GM06990 (cell line): ENCODE data around the gene CPA1.

Experiments used
- DNase-seq: peaks from one replicate; pipeline ENCODE4 v3.0.0-alpha.2; 2011; ENCODE audit not compliant: insufficient read length; ENCODE audit errors: extremely low read depth
- H3K27me3 ChIP-seq: replicated peaks from 2 replicates; pipeline ENCODE4 v1.6.0; 2011; ENCODE audit warnings: low read length; ENCODE audit not compliant: control insufficient read depth, insufficient read depth
- H3K36me3 ChIP-seq: 2 replicates; pipeline ENCODE4 v1.5.1; 2011; ENCODE audit warnings: low read length; ENCODE audit not compliant: control insufficient read depth, insufficient read depth
- H3K4me3 ChIP-seq: replicated peaks from 2 replicates; pipeline ENCODE4 v1.5.1; 2011; ENCODE audit warnings: low read depth, mild to moderate bottlenecking, control low read depth, low read length
- CTCF ChIP-seq: IDR thresholded peaks from 2 replicates; pipeline ENCODE4 v1.5.1; 2011; ENCODE audit warnings: low read length, control low read depth, mild to moderate bottlenecking, inconsistent platforms; ENCODE audit not compliant: insufficient read depth, poor library complexity, severe bottlenecking

Gene CPA1

GRCh38 chr7:130338233-130338632 lies 42.1 kb upstream of the CPA1 start:
- DNase-seq: no peak
- Histone ChIP-seq H3K4me3 (no peak overlapping the region), H3K27me3 (no peaks in the 10 kb centered on the region), H3K36me3 (no peaks in the 10 kb centered on the region)
- TF ChIP-seq CTCF: no peak

DNA sequence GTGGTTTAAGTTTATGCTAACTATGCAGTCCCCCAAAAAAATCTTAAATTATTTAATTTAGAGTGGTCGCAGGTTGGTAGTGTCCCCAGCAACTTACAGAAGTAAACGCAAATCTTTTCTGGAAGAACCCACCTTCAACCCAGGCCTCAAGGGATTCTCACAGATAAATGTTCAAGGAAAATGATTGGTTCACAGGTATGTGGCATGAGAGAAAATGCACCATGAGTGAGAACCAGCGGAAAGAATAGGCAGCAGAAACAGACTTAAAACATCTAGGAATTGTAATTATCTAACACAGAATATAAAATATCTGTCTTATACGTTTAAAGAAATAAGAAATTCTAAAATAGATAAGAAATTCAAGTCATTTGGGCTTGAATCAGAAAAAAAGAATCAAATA lies 38.4 kb upstream of the CPA1 start:
- no peak for TF ChIP-seq CTCF
- Histone ChIP-seq H3K27me3 (no peaks in the 10 kb centered on the region), H3K4me3 (no peak overlapping the region), H3K36me3 (no peaks in the 10 kb centered on the region)
- DNase-seq: no peak

DNA sequence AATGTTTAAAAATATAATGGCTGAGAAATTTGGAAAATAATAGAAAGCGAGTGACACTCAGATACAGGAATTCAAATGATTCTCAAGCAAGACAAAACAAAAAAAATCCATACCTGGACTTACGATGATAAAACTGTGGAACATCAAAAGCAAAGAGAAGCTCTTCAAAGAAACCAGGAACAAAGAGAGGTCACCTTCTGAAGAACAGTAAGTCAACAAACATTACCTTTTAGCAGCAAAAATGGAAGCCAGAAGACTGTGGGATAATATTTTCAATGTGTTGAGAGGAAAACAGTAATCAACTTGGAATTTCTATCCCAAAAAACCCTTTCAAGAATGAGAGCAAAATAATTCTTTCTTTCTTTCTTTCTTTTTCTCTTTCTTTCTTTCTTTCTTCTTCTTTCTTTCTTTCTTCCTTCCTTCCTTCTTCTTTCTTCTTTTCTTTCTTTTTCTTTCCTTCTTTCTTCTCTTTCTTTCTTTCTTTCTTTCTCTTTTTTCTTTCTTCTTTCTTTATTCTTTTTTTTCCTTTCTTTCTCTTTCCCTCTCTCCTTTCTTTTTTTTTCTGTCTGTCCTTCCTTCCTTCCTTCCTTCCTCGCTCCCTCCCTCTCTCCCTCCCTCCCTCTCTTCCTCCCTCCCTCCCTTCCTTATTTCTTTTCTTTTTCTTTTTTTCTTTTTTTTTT lies 37.5 kb upstream of the CPA1 start:
- H3K27me3 ChIP-seq: no peaks in the 10 kb centered on the region
- H3K4me3 ChIP-seq: no peak overlapping the region
- TF ChIP-seq CTCF: no peak
- DNase-seq: no peak
- no peaks in the 10 kb centered on the region for H3K36me3 ChIP-seq

GRCh38 chr7:130344271-130344866 lies 35.9 kb upstream of the CPA1 start, which contains the start of gene CPA5:
Gene CPA5, plus strand, starts transcription at chr7:130344816. Its CDS starts 1,670 bp downstream, at chr7:130346486.
- no peak for TF ChIP-seq CTCF
- DNase-seq: no peak
- no peak within 1 kb of the TSS for H3K4me3 ChIP-seq
- no peaks in the 10 kb centered on the region for H3K27me3 ChIP-seq
- no peaks in the 10 kb centered on the region for H3K36me3 ChIP-seq

GRCh38 chr7:130345136-130345535 lies 35.2 kb upstream of the CPA1 start:
- DNase-seq: no peak

More at GRCh38 chr7:130345136-130345535, 35.2 kb upstream of the CPA1 start:
- no peak for TF ChIP-seq CTCF
- no peaks in the 10 kb centered on the region for H3K36me3 ChIP-seq
- H3K4me3 ChIP-seq: no peak overlapping the region
- H3K27me3 ChIP-seq: no peaks in the 10 kb centered on the region
